Measurements from ENCODE around the gene RNF183. TPM values are rescaled to one million over a fixed set of nuclear protein-coding genes. Genes with fewer than 3 reads are reported as not detected.
"Not testable (repeated sequence)": the region's sequence is repeated elsewhere in the genome, so short reads cannot be mapped to it uniquely, and the experiment has no call there.

The RNF183 gene
- total RNA-seq, 4 donors from 2014 or later, result not detected

DNA sequence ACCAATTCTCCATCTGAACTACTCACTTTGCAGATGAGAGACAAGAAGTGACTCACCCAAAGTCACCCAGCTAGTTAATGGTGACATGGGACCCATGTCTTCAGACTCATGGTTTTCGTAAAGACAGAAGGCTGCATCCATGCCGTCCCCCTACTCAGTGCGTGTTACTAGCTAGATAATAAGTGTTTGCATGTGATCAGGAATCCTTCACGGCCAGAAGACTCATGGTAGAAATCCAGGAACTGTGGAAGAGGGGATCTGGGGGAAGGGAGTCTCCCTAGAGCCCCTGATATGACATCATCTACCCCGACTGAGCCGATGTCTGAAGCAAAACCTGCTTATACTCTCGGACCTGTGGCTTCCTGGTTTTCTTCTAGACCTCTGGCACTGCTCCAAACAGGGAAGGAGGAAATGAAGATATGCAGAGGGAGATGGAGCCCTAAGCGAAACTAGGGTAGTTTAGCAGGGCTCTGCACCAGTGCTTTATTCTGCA is 3.3 kb downstream of the RNF183 start:
- no peak for TF ChIP-seq POLR2A (IDR thresholded peaks at IDR 0.05)
- TF ChIP-seq, protein P1, sequence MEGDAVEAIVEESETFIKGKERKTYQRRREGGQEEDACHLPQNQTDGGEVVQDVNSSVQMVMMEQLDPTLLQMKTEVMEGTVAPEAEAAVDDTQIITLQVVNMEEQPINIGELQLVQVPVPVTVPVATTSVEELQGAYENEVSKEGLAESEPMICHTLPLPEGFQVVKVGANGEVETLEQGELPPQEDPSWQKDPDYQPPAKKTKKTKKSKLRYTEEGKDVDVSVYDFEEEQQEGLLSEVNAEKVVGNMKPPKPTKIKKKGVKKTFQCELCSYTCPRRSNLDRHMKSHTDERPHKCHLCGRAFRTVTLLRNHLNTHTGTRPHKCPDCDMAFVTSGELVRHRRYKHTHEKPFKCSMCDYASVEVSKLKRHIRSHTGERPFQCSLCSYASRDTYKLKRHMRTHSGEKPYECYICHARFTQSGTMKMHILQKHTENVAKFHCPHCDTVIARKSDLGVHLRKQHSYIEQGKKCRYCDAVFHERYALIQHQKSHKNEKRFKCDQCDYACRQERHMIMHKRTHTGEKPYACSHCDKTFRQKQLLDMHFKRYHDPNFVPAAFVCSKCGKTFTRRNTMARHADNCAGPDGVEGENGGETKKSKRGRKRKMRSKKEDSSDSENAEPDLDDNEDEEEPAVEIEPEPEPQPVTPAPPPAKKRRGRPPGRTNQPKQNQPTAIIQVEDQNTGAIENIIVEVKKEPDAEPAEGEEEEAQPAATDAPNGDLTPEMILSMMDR (IDR thresholded peaks at IDR 0.05 in 4 of 5, conservative IDR thresholded peaks at IDR 0.05 in 1 of 5), result no peak
- no peaks in the 10 kb centered on the region for H3K9me3 ChIP-seq
- no peak overlapping the region for H3K27ac ChIP-seq
- H3K4me1 ChIP-seq, result no peaks in the 10 kb centered on the region
- no peak overlapping the region for H3K4me3 ChIP-seq
- intact Hi-C loops (cut with DNase I; ENCODE audit: low total_unique reads) (no loop called here), in situ Hi-C loops (cut with MboI; ENCODE audit: low sequenced_read_pairs in 4 of 4) (loop anchor here in 1 of 4 donors (25.0 kb wide), 1 partner anchor 362 kb away; no protein-coding TSS in a partner anchor)
- no peaks in the 10 kb centered on the region for H3K36me3 ChIP-seq
- H3K27me3 ChIP-seq, result peaks cover 0 to 3% (median 0%) of the 10 kb centered on the region in 3 donors
- no peak for DNase-seq
- no peak for ATAC-seq

DNA sequence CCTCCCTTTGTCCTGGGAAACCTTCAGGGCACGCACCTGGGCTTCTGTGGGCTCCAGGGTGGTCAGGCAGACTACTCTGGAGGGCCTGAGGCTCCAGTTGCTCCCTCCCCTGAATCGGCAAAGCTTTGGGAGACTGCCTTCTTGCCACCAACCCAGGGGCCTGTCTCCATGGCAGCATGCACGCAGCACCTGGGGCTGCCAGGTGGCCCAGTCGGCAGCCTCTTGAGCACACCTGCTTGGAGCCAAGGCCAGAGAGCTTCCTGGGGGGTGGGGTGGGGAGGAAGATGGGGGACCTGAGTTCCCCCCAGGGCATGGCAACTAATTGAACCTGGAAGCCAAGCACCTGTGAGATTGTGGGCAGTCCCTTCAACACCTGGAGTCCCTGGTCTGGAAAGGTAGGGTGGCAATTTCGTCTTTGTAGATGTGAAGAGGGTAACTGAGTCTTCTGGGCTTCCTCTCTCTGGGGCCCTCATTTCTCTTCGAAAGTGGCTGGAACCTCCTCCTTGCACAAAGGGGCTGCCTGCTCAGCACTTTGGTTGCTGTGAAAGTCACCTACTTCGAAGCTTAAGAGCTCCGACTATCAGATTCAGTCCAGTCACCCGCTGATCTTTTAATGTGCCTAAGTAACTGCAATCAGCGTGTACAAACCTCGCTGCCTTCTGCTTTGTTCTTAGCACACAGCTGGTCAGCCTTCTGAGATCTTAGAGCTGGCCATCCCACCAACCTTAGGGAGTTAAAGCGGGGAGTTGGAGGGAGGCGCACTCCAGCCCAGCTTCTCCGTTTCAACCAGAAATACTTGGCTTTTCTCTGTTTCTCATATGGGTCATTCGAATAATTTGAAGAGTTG is 4.0 kb downstream of the RNF183 start:
- no peaks in the 10 kb centered on the region for H3K9me3 ChIP-seq
- no peak for TF ChIP-seq POLR2A (IDR thresholded peaks at IDR 0.05)
- TF ChIP-seq, protein P1 (IDR thresholded peaks at IDR 0.05 in 4 of 5, conservative IDR thresholded peaks at IDR 0.05 in 1 of 5), result no peak
- in situ Hi-C loops (cut with MboI; ENCODE audit: low sequenced_read_pairs in 4 of 4) (no loop called here), intact Hi-C loops (cut with DNase I; ENCODE audit: low total_unique reads) (no loop called here)
- H3K36me3 ChIP-seq, result no peaks in the 10 kb centered on the region
- no peak for ATAC-seq
- no peaks in the 10 kb centered on the region for H3K4me1 ChIP-seq
- H3K4me3 ChIP-seq, result no peak overlapping the region
- no peak for DNase-seq
- no peak overlapping the region for H3K27ac ChIP-seq
- H3K27me3 ChIP-seq, result peaks cover 0 to 3% (median 0%) of the 10 kb centered on the region in 3 donors

DNA sequence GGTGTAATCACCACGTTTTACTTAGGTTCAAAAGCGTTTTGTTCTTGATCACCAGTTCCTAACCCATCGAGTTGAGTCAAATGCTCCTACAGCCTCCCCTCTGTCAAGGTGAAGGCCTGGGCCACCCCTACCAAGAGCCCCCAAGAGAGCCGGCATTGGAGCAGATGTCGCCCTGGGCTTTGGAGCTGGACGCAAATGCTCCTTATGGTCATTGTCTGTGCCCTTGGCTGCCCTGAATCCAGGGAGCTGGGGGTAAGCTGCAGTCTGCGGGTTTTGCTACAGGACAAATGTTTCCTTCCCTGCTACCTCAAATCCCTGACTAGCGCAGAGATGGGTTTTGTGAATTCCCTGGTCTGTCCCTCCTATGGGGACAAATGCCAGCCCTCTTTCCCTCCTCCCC is 4.9 kb downstream of the RNF183 start:
- no peak overlapping the region for H3K27ac ChIP-seq
- no peaks in the 10 kb centered on the region for H3K9me3 ChIP-seq
- H3K36me3 ChIP-seq, result peaks cover 0 to 6% of the 10 kb centered on the region in 2 donors
- intact Hi-C loops (cut with DNase I; ENCODE audit: low total_unique reads) (no loop called here), in situ Hi-C loops (cut with MboI; ENCODE audit: low sequenced_read_pairs in 4 of 4) (no loop called here)
- no peak overlapping the region for H3K4me3 ChIP-seq
- ATAC-seq (no peak), DNase-seq (no peak)
- no peaks in the 10 kb centered on the region for H3K4me1 ChIP-seq
- TF ChIP-seq POLR2A (IDR thresholded peaks at IDR 0.05), result no peak
- TF ChIP-seq, protein P1 (IDR thresholded peaks at IDR 0.05 in 4 of 5, conservative IDR thresholded peaks at IDR 0.05 in 1 of 5), result no peak
- H3K27me3 ChIP-seq, result peaks cover 0 to 3% (median 0%) of the 10 kb centered on the region in 3 donors

DNA sequence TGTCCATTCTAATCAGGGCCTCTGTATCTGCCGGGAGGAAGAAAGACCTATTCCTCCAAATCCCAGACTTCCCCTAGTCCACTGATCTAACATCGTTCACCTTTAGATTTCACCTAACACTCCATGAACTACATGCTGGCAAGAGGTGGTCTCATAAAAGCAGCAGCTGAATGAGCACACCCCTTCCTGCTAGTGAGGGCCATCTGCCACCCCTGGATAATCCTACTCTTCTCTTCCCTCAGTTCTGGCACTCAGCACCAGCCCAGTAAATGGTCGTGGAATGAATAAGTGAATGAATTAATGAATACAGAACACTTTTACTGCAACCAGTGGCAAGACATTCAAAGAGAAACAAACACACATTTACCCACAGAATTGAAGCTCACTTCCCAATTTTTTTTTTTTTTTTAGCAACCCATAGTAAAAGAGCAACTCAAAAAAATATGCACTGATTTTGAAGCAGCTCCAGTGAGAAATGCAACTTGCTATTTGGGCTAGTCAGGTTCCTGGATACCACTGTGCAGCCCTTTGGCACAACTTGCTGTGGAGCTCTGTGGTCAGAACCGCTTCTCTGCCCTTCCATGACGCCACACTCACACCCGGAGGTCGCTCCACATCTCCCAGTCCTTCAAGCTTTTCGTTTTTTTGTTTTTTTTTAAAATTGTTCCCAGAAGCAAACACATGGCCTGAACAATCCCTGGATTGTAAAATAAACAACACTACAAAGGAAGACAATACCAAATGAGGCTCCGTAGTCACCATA is 6.2 kb downstream of the RNF183 start:
- Histone ChIP-seq H3K27me3 (no peaks in the 10 kb centered on the region), H3K27ac (no peak overlapping the region), H3K4me1 (no peaks in the 10 kb centered on the region), H3K36me3 (peaks cover 0 to 19% of the 10 kb centered on the region in 2 donors), H3K4me3 (no peak overlapping the region), H3K9me3 (no peaks in the 10 kb centered on the region)
- TF ChIP-seq, protein P1 (IDR thresholded peaks at IDR 0.05 in 4 of 5, conservative IDR thresholded peaks at IDR 0.05 in 1 of 5), result no peak
- TF ChIP-seq POLR2A (IDR thresholded peaks at IDR 0.05), result no peak
- in situ Hi-C loops (cut with MboI; ENCODE audit: low sequenced_read_pairs in 4 of 4) (no loop called here), intact Hi-C loops (cut with DNase I; ENCODE audit: low total_unique reads) (no loop called here)
- ATAC-seq, result no peak
- DNase-seq, result no peak

DNA sequence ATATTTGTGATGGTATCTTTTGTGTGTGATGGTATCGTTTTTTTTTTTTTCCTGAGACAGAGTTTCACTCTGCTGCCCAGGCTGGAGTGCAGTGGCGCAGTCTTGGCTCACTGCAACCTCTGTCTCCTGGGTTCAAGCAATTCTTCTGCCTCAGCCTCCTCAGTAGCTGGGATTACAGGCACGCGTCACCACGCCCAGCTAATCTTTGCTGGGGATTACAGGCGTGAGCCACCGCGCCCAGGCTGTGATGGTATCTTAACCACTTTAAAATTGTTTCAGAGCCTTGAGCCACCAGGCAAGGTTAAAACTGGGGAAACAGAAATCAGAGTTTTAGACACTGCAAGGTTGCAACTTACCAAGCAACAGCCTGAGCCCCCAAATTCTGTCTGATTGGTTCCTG is 6.9 kb downstream of the RNF183 start:
- intact Hi-C loops (cut with DNase I; ENCODE audit: low total_unique reads); H3K27ac ChIP-seq; ATAC-seq; H3K27me3 ChIP-seq; H3K4me1 ChIP-seq; in situ Hi-C loops (cut with MboI; ENCODE audit: low sequenced_read_pairs in 4 of 4); H3K4me3 ChIP-seq; DNase-seq; H3K9me3 ChIP-seq: not testable (repeated sequence)
- peaks cover 0 to 26% of the 10 kb centered on the region in 2 donors for H3K36me3 ChIP-seq

Data from gastrocnemius medialis (tissue), 4 donors.